NCI-H2196 (cell line): ENCODE data around the gene RBKS.
"Not testable (repeated sequence)": the region's sequence is repeated elsewhere in the genome, so short reads cannot be mapped to it uniquely, and the experiment has no call there.

ENCODE experiments used
- DNase-seq: peaks from one replicate; lab custom pipeline; 2025; ENCODE audit not compliant: unreplicated experiment; lab: John Stamatoyannopoulos, UW

The RBKS gene

DNA sequence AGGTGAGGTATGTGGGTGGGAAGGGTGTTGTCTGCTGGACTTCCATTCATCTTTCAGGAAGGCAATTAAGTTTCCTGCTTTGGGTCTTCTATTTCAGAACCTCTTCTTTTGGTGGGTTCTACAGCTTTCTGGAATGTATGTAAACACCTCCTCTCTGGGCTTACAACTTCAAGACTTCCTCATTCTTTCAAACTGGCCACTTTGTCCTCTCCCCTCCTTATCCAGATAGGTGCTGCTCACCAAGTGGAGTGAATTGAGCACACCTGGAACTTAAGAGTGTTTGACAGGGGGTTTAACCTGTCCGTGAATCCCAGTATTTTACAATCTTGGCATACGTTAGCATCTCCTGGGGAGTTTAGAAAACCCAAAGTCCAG lies 123.9 kb downstream of the RBKS start:
- DNase-seq, result no peak

DNA sequence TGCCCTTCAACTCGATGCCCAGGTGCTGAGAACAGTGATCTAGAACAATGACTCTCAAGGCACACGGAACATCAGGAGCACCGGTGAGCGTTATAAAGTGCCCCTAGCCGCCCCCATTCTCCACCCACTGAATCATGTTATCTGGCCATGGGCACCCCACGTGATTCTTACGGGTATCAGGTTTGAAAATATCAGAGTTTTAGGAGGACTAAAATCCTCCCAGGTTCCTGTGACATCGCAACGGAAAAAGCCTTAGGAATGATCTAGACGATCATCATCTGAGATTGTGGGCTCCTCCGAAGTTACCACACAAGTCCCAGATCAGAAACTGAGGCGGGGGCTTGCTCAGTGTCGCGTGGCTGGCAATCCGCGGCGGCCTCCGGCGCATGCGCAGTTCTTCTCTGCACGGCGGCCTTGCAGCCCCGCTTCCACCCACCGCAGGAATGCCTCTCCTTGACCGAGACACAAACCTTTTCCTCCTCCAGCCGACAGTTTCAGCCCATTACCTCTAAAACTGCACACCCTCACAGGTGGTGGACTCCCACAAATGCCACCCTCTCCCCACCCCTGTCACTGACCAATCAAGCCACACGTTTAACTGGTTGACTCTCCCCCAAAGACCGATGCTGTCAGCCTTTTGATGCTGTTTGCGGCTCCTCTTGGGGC lies 124.4 kb downstream of the RBKS start:
- DNase-seq, result no peak

DNA sequence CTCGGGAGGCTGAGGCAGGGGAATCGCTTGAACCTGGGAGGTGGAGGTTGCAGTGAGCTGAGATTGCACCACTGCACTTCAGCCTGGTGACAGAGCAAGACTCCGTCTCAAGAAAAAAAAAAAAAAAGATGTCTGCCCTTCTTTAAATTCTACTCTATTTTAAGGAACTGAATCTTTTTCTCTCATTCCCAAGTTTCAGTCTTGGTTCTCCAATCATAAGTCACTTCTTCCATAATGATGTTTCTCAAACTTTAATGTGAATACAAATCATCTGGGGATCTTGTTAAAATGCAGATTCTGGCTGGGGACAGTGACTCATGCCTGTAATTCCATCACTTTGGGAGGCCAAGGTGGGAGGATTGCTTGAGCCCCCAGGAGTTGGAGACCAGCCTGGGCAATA lies 125.7 kb downstream of the RBKS start:
- not testable (repeated sequence) for DNase-seq

DNA sequence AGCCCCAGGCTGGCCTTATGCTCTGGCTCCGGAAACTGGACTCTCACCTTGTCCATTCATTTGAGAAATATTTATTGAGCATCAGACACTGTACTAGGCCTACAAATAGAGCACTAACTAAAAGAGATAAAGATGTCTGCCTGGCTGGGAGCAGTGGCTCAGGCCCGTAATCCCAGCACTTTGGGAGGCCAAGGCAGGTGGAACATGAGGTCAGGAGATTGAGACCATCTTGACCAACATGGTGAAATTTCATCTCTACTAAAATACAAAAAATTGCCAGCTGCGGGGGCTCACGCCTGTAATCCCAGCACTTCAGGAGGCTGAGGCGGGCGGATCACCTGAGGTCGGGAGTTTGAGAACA lies 126.3 kb downstream of the RBKS start:
- DNase-seq, result no peak

GRCh38 chr2:27762951-27763906 lies 127.0 kb downstream of the RBKS start:
- no peak for DNase-seq

- no peak for DNase-seq
Observed at GRCh38 chr2:27756544-27757498, 133.4 kb downstream of the RBKS start.

DNA sequence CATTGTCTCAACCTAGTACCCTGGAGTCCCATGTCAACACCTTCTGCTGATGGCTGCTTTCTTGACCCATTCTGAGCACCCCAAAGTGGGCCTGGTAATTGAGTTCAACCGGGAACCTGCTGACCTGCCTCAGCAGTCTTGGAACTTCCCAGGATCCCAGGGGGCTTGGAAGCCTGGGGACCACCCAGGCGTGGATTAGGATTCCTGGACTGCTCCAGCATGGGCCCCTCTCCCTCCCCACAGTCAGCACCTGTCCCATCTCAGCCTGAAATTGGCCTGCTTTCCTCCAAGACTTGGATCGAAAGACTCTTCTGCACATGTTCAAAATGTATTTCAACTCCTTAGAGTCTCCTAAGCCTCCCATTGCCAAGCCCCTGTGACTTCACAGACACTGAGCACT lies 134.1 kb downstream of the RBKS start:
- DNase-seq, result no peak

- DNase-seq, result no peak
Observed at GRCh38 chr2:27754831-27755230, 135.4 kb downstream of the RBKS start.

GRCh38 chr2:27754138-27754588 lies 136.0 kb downstream of the RBKS start:
- peak; percentile 57 for DNase-seq

- DNase-seq, result no peak
Observed at GRCh38 chr2:27752551-27753237, 137.5 kb downstream of the RBKS start.

DNA sequence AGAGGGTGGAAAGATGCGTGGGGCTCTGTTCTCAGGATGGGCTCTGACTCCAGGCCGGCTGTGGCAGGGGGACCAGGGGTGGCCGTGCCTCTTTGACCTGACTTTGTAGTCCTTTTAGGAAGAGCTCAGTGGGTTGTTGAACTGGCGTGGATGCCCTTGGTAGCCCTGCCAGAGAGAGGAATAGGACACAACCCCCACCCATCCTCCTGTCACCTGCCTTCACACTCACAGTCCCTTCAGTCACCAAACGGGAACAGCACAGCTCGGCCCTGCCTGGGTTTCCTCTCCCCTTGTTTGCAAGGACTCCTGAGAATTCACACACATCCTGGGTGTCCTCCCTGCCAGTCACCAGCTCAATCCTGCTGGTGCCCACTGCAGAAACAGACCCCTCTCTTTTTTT lies 138.8 kb downstream of the RBKS start:
- no peak for DNase-seq

GRCh38 chr2:27748803-27749554 lies 141.2 kb downstream of the RBKS start:
- not testable (repeated sequence) for DNase-seq

GRCh38 chr2:27747827-27748352 lies 142.3 kb downstream of the RBKS start:
- no peak for DNase-seq

DNA sequence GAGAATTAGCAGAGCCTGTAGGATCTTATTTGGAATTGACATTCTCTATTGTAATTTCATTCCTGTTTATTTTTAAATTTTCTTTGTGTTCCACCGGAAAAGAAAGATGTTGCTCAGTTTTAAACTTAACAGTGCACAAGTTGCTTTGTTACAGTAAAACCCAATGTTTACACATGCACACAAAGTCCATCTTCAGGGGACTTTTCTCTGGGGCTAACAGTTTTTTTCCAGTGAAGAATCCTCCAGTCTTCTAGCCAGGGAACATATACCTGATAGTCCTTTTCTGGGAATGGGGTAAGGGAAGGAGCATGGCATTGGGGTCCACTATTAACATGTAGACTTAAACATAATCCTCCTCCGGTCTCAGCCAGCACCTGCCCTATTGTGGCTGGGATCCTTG lies 143.9 kb downstream of the RBKS start:
- no peak for DNase-seq

DNA sequence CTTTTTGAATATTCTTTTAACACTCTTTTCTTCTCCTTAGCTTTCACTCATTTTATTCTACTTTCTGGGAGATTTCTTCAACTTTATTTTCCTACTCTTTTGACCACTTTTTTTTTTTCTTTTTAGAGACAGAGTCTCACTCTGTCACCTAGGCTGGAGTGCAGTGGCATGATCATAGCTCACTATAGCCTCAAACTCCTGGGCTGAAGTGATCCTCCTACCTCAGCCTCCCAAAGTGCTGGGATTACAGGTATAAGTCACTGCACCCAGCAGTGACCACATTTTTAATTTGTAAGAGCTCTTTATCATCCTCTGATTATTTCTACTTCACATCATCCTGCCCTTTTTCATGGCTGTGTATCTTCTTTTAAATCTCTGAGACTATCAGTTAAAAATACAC lies 144.7 kb downstream of the RBKS start:
- not testable (repeated sequence) for DNase-seq

GRCh38 chr2:27742571-27742970 lies 147.6 kb downstream of the RBKS start:
- DNase-seq, result no peak

DNA sequence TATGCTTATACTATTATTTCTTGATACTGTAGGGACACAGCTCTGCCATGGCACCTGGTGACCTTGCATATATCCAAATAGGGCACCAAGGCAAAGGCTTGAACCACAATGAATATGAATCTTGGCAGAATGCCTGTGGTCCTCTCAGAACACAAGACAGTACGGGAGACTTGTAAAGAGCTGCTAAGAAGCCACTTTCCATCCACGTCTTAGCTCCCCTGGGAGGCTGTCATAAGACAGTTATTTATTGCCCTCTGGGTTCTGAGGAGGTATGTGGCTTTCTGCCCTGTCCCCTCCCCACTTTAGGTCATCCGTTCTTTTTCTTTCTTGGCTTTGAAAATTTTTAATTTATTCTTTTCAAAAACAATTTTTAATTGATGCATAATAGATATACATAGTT lies 148.5 kb downstream of the RBKS start:
- no peak for DNase-seq

DNA sequence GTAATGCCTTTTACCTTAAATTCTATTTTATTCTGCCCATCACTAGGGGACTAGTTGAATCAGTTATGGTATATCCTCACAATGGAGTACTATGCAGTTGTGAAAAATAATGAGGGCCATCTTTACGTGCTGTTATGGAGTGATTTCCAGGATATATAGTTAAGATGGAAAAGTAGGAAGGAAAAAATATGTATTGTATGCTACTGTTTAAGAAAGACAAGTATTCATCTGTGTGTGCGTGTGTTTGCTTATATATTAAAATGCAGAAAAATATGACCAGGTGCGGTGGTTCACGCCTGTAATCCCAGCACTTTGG lies 151.2 kb downstream of the RBKS start:
- DNase-seq, result no peak

DNA sequence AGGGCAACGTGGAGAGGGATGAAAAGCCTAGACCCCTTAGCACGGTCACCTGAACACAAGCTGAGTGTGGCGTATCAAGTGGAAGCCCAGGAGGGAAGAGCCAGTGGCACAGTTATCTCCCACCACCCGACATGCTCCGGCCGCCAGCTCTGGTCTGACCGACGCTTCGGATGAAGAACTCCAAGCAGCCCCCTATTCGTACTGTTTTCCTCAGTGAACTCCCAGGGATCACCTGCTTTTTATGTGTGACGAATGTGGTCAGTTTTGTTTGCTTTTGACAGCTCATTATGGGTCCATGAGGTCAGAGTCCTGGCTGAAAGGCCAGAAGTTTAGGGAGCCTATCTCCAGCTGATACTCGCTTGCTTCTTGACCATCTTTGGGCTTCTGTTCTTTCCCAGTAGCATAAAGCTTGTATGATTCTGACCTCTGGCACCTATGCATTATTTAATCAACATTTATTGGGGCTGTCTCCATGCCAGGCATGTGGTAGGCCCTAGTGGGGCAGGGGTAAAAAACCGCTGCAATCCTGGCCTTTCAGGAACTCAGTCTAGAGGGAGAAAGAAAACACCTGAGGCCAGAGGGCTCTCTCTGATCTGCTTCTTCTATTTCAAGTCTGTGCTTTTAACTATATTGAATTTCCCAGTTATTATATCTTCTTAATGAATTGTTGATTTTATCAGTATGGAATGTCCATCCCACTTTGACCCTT lies 151.7 kb downstream of the RBKS start:
- no peak for DNase-seq
